ENCODE results near the gene TC2N. TPM values are rescaled to one million over a fixed set of nuclear protein-coding genes. Genes with fewer than 3 reads are reported as not detected.

TC2N gene
- total RNA-seq, 1 experiment from 2014 or later, result 15.9 TPM

- no peaks in the 10 kb centered on the region for H3K27me3 ChIP-seq (ENCODE audit: insufficient read depth, low read length)
- no peak overlapping the region for H3K4me2 ChIP-seq (ENCODE audit: low read length)
- ATAC-seq, result no peak
- no peak overlapping the region for H3K9ac ChIP-seq (ENCODE audit: low read length)
- POLR2A ChIA-PET, result no interaction called here
- no peaks in the 10 kb centered on the region for H3K4me1 ChIP-seq (ENCODE audit: control insufficient read depth in 1 of 2, insufficient read depth in 2 of 2, low read length in 2 of 2)
- no peak overlapping the region for H3K4me3 ChIP-seq (replicated peaks in 1 of 2; ENCODE audit: low read depth in 1 of 2, low read length in 2 of 2)
- BruUV-seq (replicated peaks), result no TSS peak
- intact Hi-C loops (cut with micrococcal nuclease), result no loop called here
- CTCF ChIA-PET, result no interaction called here
- no peaks in the 10 kb centered on the region for H3K9me3 ChIP-seq (ENCODE audit: control insufficient read depth in 1 of 2, insufficient read depth in 1 of 2, low read depth in 1 of 2, low read length in 2 of 2)
- no peak overlapping the region for H2AFZ ChIP-seq (ENCODE audit: low read depth, low read length, poor library complexity, severe bottlenecking)
- H4K20me1 ChIP-seq (ENCODE audit: insufficient read depth), result no peaks in the 10 kb centered on the region
- no peaks in the 10 kb centered on the region for H3K9me2 ChIP-seq (ENCODE audit: insufficient read depth)
- no peak overlapping the region for H3K27ac ChIP-seq (ENCODE audit: low read depth, low read length)
- TF ChIP-seq ZBTB33 (IDR thresholded peaks at IDR 0.05; ENCODE audit: extremely low read depth, insufficient replicate concordance, low read length), result no peak
- no peak for TF ChIP-seq ATF3 (IDR thresholded peaks at IDR 0.05)
- no peak for TF ChIP-seq ZNF274 (IDR thresholded peaks at IDR 0.05; ENCODE audit: low read depth, low read length)
- no peak for TF ChIP-seq SRF (IDR thresholded peaks at IDR 0.05; ENCODE audit: low read depth)
- no peak for TF ChIP-seq CBX3 (IDR thresholded peaks at IDR 0.05; ENCODE audit: low read depth)
- TF ChIP-seq TCF7L2 (IDR thresholded peaks at IDR 0.05; ENCODE audit: borderline replicate concordance, extremely low read depth, insufficient read depth, insufficient read length), result no peak
- TF ChIP-seq YY1 (IDR thresholded peaks at IDR 0.05; ENCODE audit: extremely low read depth, insufficient replicate concordance, low read depth, low read length), result no peak
- no peak for TF ChIP-seq MAX (IDR thresholded peaks at IDR 0.05)
- TF ChIP-seq EGR1 (IDR thresholded peaks at IDR 0.05; ENCODE audit: low read depth), result no peak
- TF ChIP-seq EZH2 (IDR thresholded peaks at IDR 0.05), result no peak
- TF ChIP-seq POLR2A (IDR thresholded peaks at IDR 0.05; ENCODE audit: borderline replicate concordance, extremely low read depth, insufficient read depth, insufficient read length), result no peak
- TF ChIP-seq CEBPB (IDR thresholded peaks at IDR 0.05; ENCODE audit: low read depth), result no peak
- TF ChIP-seq JUND (IDR thresholded peaks at IDR 0.05), result no peak
- RAD21 ChIA-PET (ENCODE audit: low non-redundant PET in 1 of 2, low total read pairs in 2 of 2, uncharacterized antibody in 2 of 2, unreplicated experiment in 2 of 2), result no interaction called here
- DNase-seq (ENCODE audit: low read depth, low spot score), result no peak
- no peaks in the 10 kb centered on the region for H3K36me3 ChIP-seq (ENCODE audit: control insufficient read depth in 1 of 2, insufficient read depth in 2 of 2, low read length in 2 of 2)
- no peaks in the 10 kb centered on the region for H3K79me2 ChIP-seq (ENCODE audit: insufficient read depth, low read length)
Observed at GRCh38 chr14:91774140-91775096, 92.9 kb downstream of the TC2N start.
